Liver (tissue), 9 donors: Measurements from ENCODE around the gene GNAO1. TPM values are rescaled to one million over a fixed set of nuclear protein-coding genes. Genes with fewer than 3 reads are reported as not detected.

Source experiments
- DNase-seq: peaks from one replicate; pipeline ENCODE4 v3.0.0-alpha.2; 2017; ENCODE audit warnings: low spot score
- H3K27ac ChIP-seq, 2 donors: one replicate each; pipeline ENCODE4 v1.7.0; 2013; ENCODE audit warnings: inconsistent platforms in 2 of 2, low read length in 2 of 2, control low read depth in 1 of 2, low read depth in 1 of 2, mild to moderate bottlenecking in 1 of 2
- H3K27me3 ChIP-seq, 4 donors: one replicate each; pipeline versions ENCODE4 v1.6.1 to v1.7.0; 2013; ENCODE audit warnings: low read length in 3 of 4, inconsistent platforms in 1 of 4, mild to moderate bottlenecking in 1 of 4, moderate library complexity in 1 of 4; ENCODE audit not compliant: control insufficient read depth in 4 of 4, insufficient read depth in 4 of 4
- H3K36me3 ChIP-seq, 4 donors: one replicate each; pipeline versions ENCODE4 v1.6.1 to v1.7.0; 2013; ENCODE audit warnings: low read length in 3 of 4, mild to moderate bottlenecking in 3 of 4, low read depth in 1 of 4, moderate library complexity in 1 of 4; ENCODE audit not compliant: control insufficient read depth in 4 of 4, insufficient read depth in 3 of 4
- H3K4me1 ChIP-seq, 4 donors: one replicate each; pipeline versions ENCODE4 v1.6.1 to v1.7.0; 2013; ENCODE audit warnings: low read length in 3 of 4, mild to moderate bottlenecking in 3 of 4, moderate library complexity in 1 of 4; ENCODE audit not compliant: control insufficient read depth in 4 of 4, insufficient read depth in 4 of 4
- H3K4me3 ChIP-seq, 3 donors: one replicate each; pipeline versions ENCODE4 v1.6.1 to v1.7.0; 2013; ENCODE audit warnings: low read length in 3 of 3, control low read depth in 1 of 3, low read depth in 1 of 3, mild to moderate bottlenecking in 1 of 3
- H3K9ac ChIP-seq, 2 donors: one replicate each; pipeline ENCODE4 v1.7.0; 2013; ENCODE audit warnings: low read length in 2 of 2, mild to moderate bottlenecking in 2 of 2, moderate library complexity in 2 of 2, control low read depth in 1 of 2, low read depth in 1 of 2
- H3K9me3 ChIP-seq, 4 donors: one replicate each; pipeline versions ENCODE4 v1.6.1 to v1.7.0; 2013; ENCODE audit warnings: low read length in 3 of 4; ENCODE audit not compliant: control insufficient read depth in 4 of 4
- EGR1 ChIP-seq, 2 donors: IDR thresholded peaks; 2 replicates each; pipeline ENCODE4 v1.6.1; 2016 to 2018; ENCODE audit warnings: antibody characterized with exemption in 2 of 2, low read depth in 2 of 2
- GABPA ChIP-seq, 2 donors: IDR thresholded peaks in 1 of 2; conservative IDR thresholded peaks in 1 of 2; 2 replicates each; pipeline ENCODE4 v1.6.1; 2016; ENCODE audit warnings: antibody characterized with exemption in 2 of 2, mild to moderate bottlenecking in 1 of 2, moderate library complexity in 1 of 2
- HNF4A ChIP-seq, 2 donors: conservative IDR thresholded peaks; 2 replicates each; pipeline ENCODE4 v1.6.1; 2016; ENCODE audit warnings: antibody characterized with exemption in 2 of 2, mild to moderate bottlenecking in 2 of 2
- HNF4G ChIP-seq: IDR thresholded peaks from 2 replicates; pipeline ENCODE4 v1.6.1; 2016; ENCODE audit warnings: antibody characterized with exemption
- JUND ChIP-seq, 2 donors: IDR thresholded peaks; 2 replicates each; pipeline ENCODE4 v1.6.1; 2016; ENCODE audit warnings: antibody characterized with exemption in 2 of 2
- RAD21 ChIP-seq, 2 donors: IDR thresholded peaks; 2 replicates each; pipeline ENCODE4 v1.6.1; 2016; ENCODE audit warnings: antibody characterized with exemption in 2 of 2, mild to moderate bottlenecking in 2 of 2
- RXRA ChIP-seq, 2 donors: IDR thresholded peaks; 2 replicates each; pipeline ENCODE4 v1.6.1; 2017 to 2018; ENCODE audit warnings: antibody characterized with exemption in 2 of 2, mild to moderate bottlenecking in 1 of 2
- YY1 ChIP-seq: IDR thresholded peaks from 2 replicates; pipeline ENCODE4 v1.6.1; 2016; ENCODE audit warnings: antibody characterized with exemption, mild to moderate bottlenecking
- WGBS: extraction: QIAGEN DNeasy Blood & Tissue Kit; methylation state at CpG from one replicate; pipeline ENCODE4 v1.1.7; 2013; 5-methylcytosine and 5-hydroxymethylcytosine counted together
- polyA plus RNA-seq, 2 donors: library from polyadenylated mRNA; stranded (reverse) in 1 of 2; unstranded in 1 of 2; fragments of 200-250 nt in 1 of 2; fragments of >200 nt in 1 of 2; fragmentation: Nextera tagmentation in 1 of 2; extraction: Ambion mirVana in 1 of 2; gene quantifications; one replicate each; pipeline versions ENCODE4 v1.2.1 to v1.2.3, GENCODE V29; 2013 to 2015
- total RNA-seq, 2 donors: library from RNA; depleted of rRNA; stranded (reverse); fragments of >200 nt; gene quantifications; one replicate each; pipeline ENCODE4 v1.2.3, GENCODE V29; 2014
- TF ChIP-seq, protein P1 (sequence below): IDR thresholded peaks from 2 replicates; pipeline ENCODE4 v1.6.1; 2016; ENCODE audit warnings: antibody characterized with exemption
- TF ChIP-seq, protein P2 (sequence below): IDR thresholded peaks from 2 replicates; pipeline ENCODE4 v1.6.1; 2016; ENCODE audit warnings: antibody characterized with exemption, mild to moderate bottlenecking
- TF ChIP-seq, protein P3 (sequence below): fragments of 150-350 bp; IDR thresholded peaks from 2 replicates; pipeline ENCODE4 v1.5.1; 2017; ENCODE audit warnings: improper control_type of control experiment, low read depth, low read length; ENCODE audit not compliant: missing input control
- TF ChIP-seq, protein P4 (sequence below): IDR thresholded peaks from 2 replicates; pipeline ENCODE4 v1.6.1; 2016; ENCODE audit warnings: antibody characterized with exemption
- TF ChIP-seq, protein P5 (sequence below): IDR thresholded peaks from 2 replicates; pipeline ENCODE4 v1.6.1; 2016; ENCODE audit warnings: antibody characterized with exemption
- donor health status: healthy.
- donor health status: healthy.
- donor health status: healthy.
- donor health status: healthy.
- donor health status: healthy.

GNAO1 gene
- total and polyA plus RNA-seq, 4 donors: 0.61 to 15.1 (median 7.0) TPM

DNA sequence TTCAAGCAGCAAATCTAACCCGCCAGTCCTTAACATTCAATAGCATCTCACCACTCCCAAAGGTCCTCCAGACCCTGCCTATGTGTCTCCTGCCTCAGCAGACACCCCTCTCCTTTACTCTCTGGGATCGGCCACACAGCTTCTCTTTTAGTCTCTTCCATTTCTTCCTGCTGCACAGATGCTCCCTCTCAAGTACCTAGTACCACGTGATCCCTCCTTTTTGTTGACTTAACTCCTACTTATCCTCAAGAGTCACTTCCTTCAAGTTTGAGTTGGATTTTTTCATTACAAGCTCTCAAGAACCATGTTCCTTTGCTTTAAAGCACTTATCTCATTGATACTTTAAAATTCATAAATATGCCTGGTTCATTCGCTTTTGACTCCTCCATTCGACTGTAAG, 209.2 kb downstream of the GNAO1 start:
- H3K9ac ChIP-seq: no peak overlapping the region
- no peak overlapping the region for H3K27ac ChIP-seq
- no peak overlapping the region for H3K4me3 ChIP-seq
- DNase-seq: no peak
- no peaks in the 10 kb centered on the region for H3K27me3 ChIP-seq
- TF ChIP-seq JUND (IDR thresholded peaks at IDR 0.05) (no peak), GABPA (IDR thresholded peaks at IDR 0.05 in 1 of 2, conservative IDR thresholded peaks at IDR 0.05 in 1 of 2) (no peak), HNF4A (conservative IDR thresholded peaks at IDR 0.05) (no peak), RXRA (IDR thresholded peaks at IDR 0.05) (no peak), YY1 (no peak)
- TF ChIP-seq, protein P1, sequence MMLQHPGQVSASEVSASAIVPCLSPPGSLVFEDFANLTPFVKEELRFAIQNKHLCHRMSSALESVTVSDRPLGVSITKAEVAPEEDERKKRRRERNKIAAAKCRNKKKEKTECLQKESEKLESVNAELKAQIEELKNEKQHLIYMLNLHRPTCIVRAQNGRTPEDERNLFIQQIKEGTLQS: no peak
- TF ChIP-seq, protein P2, sequence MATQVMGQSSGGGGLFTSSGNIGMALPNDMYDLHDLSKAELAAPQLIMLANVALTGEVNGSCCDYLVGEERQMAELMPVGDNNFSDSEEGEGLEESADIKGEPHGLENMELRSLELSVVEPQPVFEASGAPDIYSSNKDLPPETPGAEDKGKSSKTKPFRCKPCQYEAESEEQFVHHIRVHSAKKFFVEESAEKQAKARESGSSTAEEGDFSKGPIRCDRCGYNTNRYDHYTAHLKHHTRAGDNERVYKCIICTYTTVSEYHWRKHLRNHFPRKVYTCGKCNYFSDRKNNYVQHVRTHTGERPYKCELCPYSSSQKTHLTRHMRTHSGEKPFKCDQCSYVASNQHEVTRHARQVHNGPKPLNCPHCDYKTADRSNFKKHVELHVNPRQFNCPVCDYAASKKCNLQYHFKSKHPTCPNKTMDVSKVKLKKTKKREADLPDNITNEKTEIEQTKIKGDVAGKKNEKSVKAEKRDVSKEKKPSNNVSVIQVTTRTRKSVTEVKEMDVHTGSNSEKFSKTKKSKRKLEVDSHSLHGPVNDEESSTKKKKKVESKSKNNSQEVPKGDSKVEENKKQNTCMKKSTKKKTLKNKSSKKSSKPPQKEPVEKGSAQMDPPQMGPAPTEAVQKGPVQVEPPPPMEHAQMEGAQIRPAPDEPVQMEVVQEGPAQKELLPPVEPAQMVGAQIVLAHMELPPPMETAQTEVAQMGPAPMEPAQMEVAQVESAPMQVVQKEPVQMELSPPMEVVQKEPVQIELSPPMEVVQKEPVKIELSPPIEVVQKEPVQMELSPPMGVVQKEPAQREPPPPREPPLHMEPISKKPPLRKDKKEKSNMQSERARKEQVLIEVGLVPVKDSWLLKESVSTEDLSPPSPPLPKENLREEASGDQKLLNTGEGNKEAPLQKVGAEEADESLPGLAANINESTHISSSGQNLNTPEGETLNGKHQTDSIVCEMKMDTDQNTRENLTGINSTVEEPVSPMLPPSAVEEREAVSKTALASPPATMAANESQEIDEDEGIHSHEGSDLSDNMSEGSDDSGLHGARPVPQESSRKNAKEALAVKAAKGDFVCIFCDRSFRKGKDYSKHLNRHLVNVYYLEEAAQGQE: no peak
- no peaks in the 10 kb centered on the region for H3K4me1 ChIP-seq
- no peaks in the 10 kb centered on the region for H3K9me3 ChIP-seq
- H3K36me3 ChIP-seq: peaks cover 7 to 42% (median 37%) of the 10 kb centered on the region in 4 donors
- WGBS: 88% methylated on average over 5 of the region's 5 CpGs

DNA sequence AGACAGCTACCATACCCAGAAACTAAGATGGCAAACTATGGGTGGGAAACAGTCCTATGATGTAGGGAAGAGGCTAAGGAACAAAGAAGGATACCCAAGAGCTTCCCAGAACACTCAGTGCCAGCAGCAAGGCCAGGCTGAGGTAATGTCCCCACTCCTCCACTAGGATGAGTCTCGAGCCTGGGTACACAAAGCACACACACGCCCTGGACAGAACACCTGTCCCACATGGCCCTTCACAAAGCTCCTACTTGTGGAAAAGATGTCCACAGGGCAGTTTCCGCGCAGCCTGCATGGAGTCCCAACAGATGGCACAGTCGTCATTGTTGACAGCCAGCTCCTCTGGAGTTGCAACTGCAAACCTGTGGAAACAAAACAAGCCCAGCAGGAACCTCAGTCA, 210.2 kb downstream of the GNAO1 start:
- H3K9me3 ChIP-seq: no peaks in the 10 kb centered on the region
- TF ChIP-seq, protein P1: no peak
- TF ChIP-seq, protein P3, sequence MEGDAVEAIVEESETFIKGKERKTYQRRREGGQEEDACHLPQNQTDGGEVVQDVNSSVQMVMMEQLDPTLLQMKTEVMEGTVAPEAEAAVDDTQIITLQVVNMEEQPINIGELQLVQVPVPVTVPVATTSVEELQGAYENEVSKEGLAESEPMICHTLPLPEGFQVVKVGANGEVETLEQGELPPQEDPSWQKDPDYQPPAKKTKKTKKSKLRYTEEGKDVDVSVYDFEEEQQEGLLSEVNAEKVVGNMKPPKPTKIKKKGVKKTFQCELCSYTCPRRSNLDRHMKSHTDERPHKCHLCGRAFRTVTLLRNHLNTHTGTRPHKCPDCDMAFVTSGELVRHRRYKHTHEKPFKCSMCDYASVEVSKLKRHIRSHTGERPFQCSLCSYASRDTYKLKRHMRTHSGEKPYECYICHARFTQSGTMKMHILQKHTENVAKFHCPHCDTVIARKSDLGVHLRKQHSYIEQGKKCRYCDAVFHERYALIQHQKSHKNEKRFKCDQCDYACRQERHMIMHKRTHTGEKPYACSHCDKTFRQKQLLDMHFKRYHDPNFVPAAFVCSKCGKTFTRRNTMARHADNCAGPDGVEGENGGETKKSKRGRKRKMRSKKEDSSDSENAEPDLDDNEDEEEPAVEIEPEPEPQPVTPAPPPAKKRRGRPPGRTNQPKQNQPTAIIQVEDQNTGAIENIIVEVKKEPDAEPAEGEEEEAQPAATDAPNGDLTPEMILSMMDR: peak; percentile 21
- TF ChIP-seq RAD21 (IDR thresholded peaks at IDR 0.05): peak in 1 of 2 donors; percentile 66
- no peak overlapping the region for H3K9ac ChIP-seq
- no peak overlapping the region for H3K4me3 ChIP-seq
- no peaks in the 10 kb centered on the region for H3K4me1 ChIP-seq
- DNase-seq: no peak
- H3K27ac ChIP-seq: no peak overlapping the region
- WGBS: 90% methylated on average over 5 of the region's 5 CpGs
- no peaks in the 10 kb centered on the region for H3K27me3 ChIP-seq
- peaks cover 7 to 45% (median 38%) of the 10 kb centered on the region in 4 donors for H3K36me3 ChIP-seq

DNA sequence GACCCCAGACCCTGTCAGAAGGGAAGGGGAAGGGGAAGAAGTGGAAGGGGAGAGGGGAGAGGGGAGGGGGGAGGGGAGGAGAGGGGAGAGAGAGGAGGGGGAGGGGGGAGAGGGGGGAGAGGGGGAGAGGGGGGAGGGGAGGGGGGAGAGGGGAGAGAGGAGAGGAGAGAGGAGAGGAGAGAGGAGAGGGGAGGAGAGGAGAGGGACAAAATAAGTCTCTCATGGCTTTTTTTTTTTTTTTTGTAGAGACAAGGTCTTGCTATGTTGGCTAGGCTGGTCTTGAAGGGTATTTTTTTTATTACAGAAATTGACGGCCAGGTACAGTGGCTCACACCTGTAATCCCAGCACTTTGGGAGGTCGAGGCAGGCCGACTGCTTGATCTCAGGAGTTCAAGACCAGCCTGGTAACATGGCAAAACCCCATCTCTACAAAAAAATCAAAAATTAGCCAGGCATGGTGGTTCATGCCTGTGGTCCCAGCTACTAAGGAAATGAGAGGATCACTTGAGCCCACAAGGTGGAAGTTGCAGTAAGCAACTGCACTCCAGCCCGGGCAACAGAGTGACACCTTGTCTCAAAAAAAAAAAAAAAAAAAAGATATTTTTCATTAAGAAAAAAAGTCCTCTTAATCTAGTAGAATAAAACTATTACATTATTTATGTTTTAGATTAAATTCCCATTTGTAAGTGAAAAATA, 214.8 kb downstream of the GNAO1 start:
- Histone ChIP-seq H3K27ac (no peak overlapping the region), H3K9ac (no peak overlapping the region), H3K4me1 (peaks cover 6 to 25% (median 20%) of the 10 kb centered on the region in 4 donors), H3K27me3 (no peaks in the 10 kb centered on the region), H3K9me3 (no peaks in the 10 kb centered on the region), H3K36me3 (peaks cover 8 to 43% (median 32%) of the 10 kb centered on the region in 4 donors), H3K4me3 (no peak overlapping the region)
- 84% methylated on average over 4 of the region's 4 CpGs for WGBS
- DNase-seq: no peak
- TF ChIP-seq EGR1 (IDR thresholded peaks at IDR 0.05; ENCODE audit: low read depth in 2 of 2): no peak
- TF ChIP-seq, protein P4, sequence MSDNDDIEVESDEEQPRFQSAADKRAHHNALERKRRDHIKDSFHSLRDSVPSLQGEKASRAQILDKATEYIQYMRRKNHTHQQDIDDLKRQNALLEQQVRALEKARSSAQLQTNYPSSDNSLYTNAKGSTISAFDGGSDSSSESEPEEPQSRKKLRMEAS: no peak
- TF ChIP-seq, protein P1: no peak
- TF ChIP-seq, protein P5, sequence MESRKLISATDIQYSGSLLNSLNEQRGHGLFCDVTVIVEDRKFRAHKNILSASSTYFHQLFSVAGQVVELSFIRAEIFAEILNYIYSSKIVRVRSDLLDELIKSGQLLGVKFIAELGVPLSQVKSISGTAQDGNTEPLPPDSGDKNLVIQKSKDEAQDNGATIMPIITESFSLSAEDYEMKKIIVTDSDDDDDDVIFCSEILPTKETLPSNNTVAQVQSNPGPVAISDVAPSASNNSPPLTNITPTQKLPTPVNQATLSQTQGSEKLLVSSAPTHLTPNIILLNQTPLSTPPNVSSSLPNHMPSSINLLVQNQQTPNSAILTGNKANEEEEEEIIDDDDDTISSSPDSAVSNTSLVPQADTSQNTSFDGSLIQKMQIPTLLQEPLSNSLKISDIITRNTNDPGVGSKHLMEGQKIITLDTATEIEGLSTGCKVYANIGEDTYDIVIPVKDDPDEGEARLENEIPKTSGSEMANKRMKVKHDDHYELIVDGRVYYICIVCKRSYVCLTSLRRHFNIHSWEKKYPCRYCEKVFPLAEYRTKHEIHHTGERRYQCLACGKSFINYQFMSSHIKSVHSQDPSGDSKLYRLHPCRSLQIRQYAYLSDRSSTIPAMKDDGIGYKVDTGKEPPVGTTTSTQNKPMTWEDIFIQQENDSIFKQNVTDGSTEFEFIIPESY: no peak
- TF ChIP-seq HNF4G: no peak
- no peak for TF ChIP-seq GABPA (IDR thresholded peaks at IDR 0.05 in 1 of 2, conservative IDR thresholded peaks at IDR 0.05 in 1 of 2)
- TF ChIP-seq, protein P3: no peak
